Measurements from ENCODE around the gene WT1.

DNA sequence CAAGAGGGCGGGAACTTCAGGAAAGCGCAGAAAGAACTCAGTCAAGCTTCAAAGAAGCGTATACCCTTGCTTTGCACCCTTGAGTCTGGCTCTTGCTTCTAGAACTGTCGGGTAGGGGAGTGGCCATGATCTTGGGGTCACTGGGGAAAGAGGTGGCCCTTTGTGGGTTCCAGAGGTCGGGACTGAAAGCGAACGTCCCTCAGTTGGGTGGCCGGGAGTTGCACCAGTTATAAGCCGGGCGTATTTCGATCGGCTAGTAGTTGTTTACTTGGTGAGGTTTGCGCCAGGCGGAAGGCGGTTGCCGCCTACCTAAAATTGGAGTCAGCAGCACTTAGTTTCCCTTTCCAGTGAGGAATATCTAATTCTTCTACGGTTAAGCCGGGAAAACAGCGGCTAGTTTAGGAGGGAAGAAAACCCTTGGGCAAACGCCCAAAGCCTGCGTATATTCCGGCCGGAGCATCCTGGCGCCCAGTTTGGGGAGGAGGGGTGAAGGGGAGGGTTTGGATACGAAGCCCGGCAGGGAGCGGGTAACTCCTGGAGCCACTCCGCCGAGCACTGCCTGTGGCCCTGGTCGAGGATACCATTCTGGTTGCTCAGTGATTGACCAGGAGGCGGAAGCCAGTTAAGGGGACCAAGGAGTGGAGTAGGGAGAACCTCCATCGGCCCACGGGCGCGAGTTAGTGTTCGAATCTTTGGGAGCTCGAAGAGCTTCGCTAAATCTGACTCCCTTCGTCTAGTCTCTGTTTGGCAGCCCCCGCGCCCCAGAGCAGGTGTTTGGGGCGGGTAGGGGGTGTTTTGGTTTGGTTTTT lies 807 bp upstream of the WT1 start:
- TF ChIP-seq CTCF (IDR thresholded peaks at IDR 0.05; ENCODE audit: low read depth, low read length) (no peak), POLR2A (IDR thresholded peaks at IDR 0.05; ENCODE audit: extremely low read depth, insufficient read length) (no peak)

All from NB4 (cell line).